SK-N-SH (cell line): Measurements from ENCODE around the gene PHGDH.

Experiments used
- CTCF ChIP-seq: fragments of 200-600 bp; sonication (generic); IDR thresholded peaks from 2 replicates; pipeline ENCODE4 v1.6.1; 2017; ENCODE audit warnings: antibody characterized with exemption, mild to moderate bottlenecking, moderate library complexity
- ELF1 ChIP-seq: IDR thresholded peaks from 2 replicates; pipeline ENCODE4 v1.4.0; 2012
- IRF3 ChIP-seq: fragments of 150-350 bp; IDR thresholded peaks from 2 replicates; pipeline ENCODE4 v1.6.1; 2016; ENCODE audit warnings: mild to moderate bottlenecking, low read depth, low read length
- POLR2AphosphoS5 ChIP-seq: IDR thresholded peaks from 2 replicates; pipeline ENCODE4 v1.6.1; 2012; ENCODE audit warnings: low read depth, low read length
- RCOR1 ChIP-seq: fragments of 150-350 bp; IDR thresholded peaks from 2 replicates; pipeline ENCODE4 v1.6.1; 2017; ENCODE audit warnings: antibody characterized with exemption, low read length
- RXRA ChIP-seq: IDR thresholded peaks from 2 replicates; pipeline ENCODE4 v1.4.0; 2012; ENCODE audit warnings: low read depth, mild to moderate bottlenecking, borderline replicate concordance
- YY1 ChIP-seq: IDR thresholded peaks from 2 replicates; pipeline ENCODE4 v1.4.0; 2012; ENCODE audit warnings: low read depth, mild to moderate bottlenecking

DNA sequence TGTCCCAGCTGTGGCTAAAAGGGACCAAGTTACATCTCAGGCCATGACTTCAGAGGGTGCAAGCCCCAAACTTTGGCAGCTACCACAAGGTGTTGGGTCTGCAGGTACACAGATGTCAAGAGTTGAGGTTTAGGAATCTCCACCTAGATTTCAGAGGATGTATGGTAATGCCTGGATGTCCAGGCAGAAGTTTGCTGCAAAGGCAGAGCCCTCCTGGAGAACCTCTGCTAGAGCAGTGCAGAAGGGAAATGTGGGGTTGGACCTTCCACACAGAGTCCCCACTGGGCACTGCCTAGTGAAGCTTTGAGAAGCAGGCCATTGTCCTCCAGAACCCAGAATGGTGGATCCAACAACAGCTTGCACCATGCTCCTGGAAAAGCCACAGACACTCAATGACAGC lies 10.1 kb upstream of the PHGDH start:
- TF ChIP-seq CTCF (no peak), POLR2AphosphoS5 (no peak), YY1 (no peak), RXRA (no peak), ELF1 (no peak), RCOR1 (no peak), IRF3 (no peak)
